HepG2 (cell line): Measurements from ENCODE around the gene FOXRED2.

Experiments
- POGK ChIP-seq: sonication (generic); formaldehyde crosslinking; conservative IDR thresholded peaks from 2 replicates; pipeline ENCODE4 v1.8.0; 2022; ENCODE audit warnings: mild to moderate bottlenecking, moderate library complexity, missing genetic modification reagents
- SMARCC2 ChIP-seq: fragments of 450-650 bp; IDR thresholded peaks from 2 replicates; pipeline ENCODE4 v1.6.1; 2017; ENCODE audit warnings: antibody characterized with exemption, mild to moderate bottlenecking

GRCh38 chr22:36471341-36471821 is 35.5 kb downstream of the FOXRED2 start:
- TF ChIP-seq SMARCC2 (no peak), POGK (CRISPR knock-in tag) (no peak)
